H7 (cell line): ENCODE data around the gene C3orf38. TPM values are rescaled to one million over a fixed set of nuclear protein-coding genes. Genes with fewer than 3 reads are reported as not detected.
"Not testable (repeated sequence)": the region's sequence is repeated elsewhere in the genome, so short reads cannot be mapped to it uniquely, and the experiment has no call there.

Experiments
- DNase-seq: peaks from one replicate; pipeline ENCODE4 v3.0.0; 2012
- H3K27me3 ChIP-seq: 2 replicates; pipeline ENCODE4 v1.6.0; 2011; ENCODE audit warnings: mild to moderate bottlenecking, low read length; ENCODE audit not compliant: control insufficient read depth, insufficient read depth
- H3K36me3 ChIP-seq: replicated peaks from 2 replicates; pipeline ENCODE4 v1.5.1; 2011; ENCODE audit warnings: low read length; ENCODE audit not compliant: control insufficient read depth, insufficient read depth
- H3K4me3 ChIP-seq: 2 replicates; pipeline ENCODE4 v1.5.1; 2011; ENCODE audit warnings: low read depth, mild to moderate bottlenecking, control low read depth, low read length, moderate library complexity; ENCODE audit not compliant: insufficient read depth
- total RNA-seq: library from RNA; depleted of rRNA; stranded (reverse); fragments of >200 nt; shearing (Covaris generic); gene quantifications from 2 replicates; pipeline ENCODE4 v1.2.3, GENCODE V29; 2014; rRNA removed

The C3orf38 gene
- 17.3 and 24.5 TPM in 2 replicates for total RNA-seq

DNA sequence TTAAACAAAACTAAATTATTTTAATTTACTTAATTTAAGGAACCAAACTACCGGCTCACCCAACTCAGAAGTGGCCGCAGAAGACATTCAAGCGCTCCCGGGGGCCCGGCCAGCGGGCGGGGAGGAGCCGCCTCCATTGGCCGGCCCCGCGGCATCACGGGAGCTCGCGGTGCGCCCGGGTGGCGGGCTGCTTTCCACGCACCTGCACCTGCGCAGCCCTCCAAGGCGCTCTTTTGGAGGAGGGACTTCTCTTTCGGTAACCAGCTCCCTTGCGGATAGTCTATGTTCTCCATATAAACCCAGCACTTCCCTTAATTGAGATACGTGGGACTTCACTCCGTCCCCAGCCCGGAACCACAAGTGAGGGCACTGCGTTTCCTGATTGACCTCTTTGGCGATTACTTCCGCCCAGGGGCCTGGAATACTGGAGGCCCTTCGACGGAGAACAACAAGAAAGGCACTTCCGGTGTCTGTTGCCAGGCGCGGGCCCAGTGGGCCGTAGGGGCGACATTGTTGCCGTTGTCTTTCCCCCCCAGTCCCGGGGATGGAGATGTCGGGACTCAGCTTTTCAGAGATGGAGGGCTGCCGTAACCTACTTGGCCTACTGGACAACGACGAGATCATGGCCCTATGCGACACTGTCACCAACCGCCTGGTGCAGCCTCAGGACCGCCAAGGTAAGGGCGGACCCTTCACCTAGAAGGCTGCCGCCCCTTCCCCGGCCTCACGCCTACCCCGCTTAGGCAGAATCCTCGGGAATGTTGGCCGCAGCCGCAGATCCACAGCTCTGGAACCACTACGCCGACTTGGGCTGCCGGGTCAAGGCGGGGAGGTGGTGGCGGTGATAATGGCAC lies at the start of gene C3orf38:
Gene C3orf38, plus strand, starts transcription at position 451 of the 854 bp plus-strand sequence. Its CDS starts 94 bp downstream, at position 545.
- Histone ChIP-seq H3K36me3 (peaks cover 5% of the 10 kb centered on the region), H3K27me3 (no peaks in the 10 kb centered on the region), H3K4me3 (peak within 1 kb of the TSS; percentile 65)
- DNase-seq = peak; percentile 82

DNA sequence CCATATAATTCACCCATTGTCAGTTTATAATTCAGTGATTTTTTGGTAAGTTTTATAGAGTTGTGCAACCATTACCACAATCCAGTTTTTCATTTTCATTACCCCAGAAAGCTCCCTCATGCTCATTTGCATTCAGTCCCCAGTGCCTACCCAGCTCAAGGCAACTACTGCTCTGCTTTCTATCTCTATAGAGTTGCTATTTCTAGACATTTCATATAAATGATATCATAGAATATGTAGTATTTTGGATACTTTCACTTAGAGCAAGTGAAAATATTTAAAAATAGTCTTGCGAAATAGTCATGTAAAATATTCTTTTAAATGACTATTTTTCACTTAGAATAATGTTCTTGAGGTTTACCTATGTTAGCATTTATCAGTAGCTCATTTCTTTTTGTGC lies 48.6 kb upstream of the C3orf38 start:
- Histone ChIP-seq H3K36me3 (no peaks in the 10 kb centered on the region), H3K4me3 (no peak overlapping the region), H3K27me3 (no peaks in the 10 kb centered on the region)
- no peak for DNase-seq

DNA sequence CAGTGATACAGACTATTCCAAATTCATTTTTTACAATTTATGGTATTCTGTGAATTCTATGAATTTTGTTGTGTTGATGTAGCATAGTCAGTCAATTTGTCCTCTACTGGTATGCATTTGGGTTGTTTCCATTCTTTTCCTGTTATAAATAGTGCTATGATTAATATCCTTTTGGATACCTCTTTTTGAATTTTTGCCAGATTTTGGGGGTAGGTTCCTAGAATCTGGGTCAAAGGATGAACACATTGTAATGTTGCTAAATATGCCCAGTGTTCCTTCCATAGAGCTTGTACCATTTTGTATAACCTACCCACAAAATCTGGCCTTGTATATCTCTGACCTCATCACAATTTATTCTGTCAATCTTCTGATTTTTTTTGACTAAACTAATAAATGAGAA lies 44.4 kb upstream of the C3orf38 start:
- no peak for DNase-seq
- Histone ChIP-seq H3K36me3 (no peaks in the 10 kb centered on the region), H3K27me3 (no peaks in the 10 kb centered on the region), H3K4me3 (no peak overlapping the region)

GRCh38 chr3:88112289-88112688 lies 37.5 kb upstream of the C3orf38 start:
- Histone ChIP-seq H3K36me3 (no peaks in the 10 kb centered on the region), H3K27me3 (no peaks in the 10 kb centered on the region), H3K4me3 (no peak overlapping the region)
- DNase-seq = no peak

DNA sequence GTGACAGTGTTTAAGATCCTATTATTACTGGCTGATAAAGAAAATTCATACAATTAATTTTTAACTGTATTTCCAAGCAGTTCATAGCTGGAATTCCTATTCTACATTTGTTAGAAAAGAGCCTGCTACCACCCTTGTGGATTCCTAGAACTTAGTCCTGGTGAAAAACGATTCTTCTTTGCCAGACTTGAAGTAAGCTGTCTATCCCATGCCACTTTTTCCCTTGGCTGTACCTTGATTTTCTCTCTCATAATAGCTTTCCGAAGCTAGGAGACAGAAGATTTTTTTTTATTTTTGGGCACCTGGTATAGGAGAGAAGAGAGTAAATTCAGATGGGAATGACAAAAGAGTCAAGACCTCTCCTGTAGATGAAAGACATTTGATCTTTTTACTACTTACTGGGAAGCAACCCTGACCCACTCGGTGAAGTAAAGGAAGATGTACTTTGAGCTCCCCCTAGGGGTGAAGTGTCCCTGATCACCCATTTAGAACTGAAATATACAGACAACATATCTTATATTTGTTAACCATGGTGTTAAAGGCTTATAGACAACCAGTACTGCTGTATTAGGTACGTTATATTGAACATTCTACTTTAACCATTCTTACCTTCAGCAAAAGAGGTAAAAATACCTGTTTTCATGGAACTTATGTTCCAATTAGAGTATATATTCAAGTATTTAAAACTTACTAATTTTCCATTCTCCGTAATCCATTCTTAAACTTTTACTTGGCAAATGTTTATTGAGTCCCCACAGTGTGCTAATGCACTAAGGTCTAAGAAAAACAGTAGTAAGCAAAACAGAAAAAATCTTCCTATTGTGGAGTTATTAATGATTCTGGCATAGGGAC lies 36.2 kb upstream of the C3orf38 start:
- no peaks in the 10 kb centered on the region for H3K36me3 ChIP-seq
- peak; percentile 23 for DNase-seq
- H3K4me3 ChIP-seq = no peak overlapping the region
- no peaks in the 10 kb centered on the region for H3K27me3 ChIP-seq

- Histone ChIP-seq H3K27me3 (no peaks in the 10 kb centered on the region), H3K36me3 (no peaks in the 10 kb centered on the region)
These were observed 34.7 kb upstream of the C3orf38 start for GRCh38 chr3:88114878-88115549.

GRCh38 chr3:88117683-88118082 lies 32.1 kb upstream of the C3orf38 start:
- Histone ChIP-seq H3K27me3 (no peaks in the 10 kb centered on the region), H3K4me3 (no peak overlapping the region), H3K36me3 (no peaks in the 10 kb centered on the region)
- no peak for DNase-seq

More at GRCh38 chr3:88114878-88115549, 34.7 kb upstream of the C3orf38 start:
- no peak overlapping the region for H3K4me3 ChIP-seq
- DNase-seq = no peak

DNA sequence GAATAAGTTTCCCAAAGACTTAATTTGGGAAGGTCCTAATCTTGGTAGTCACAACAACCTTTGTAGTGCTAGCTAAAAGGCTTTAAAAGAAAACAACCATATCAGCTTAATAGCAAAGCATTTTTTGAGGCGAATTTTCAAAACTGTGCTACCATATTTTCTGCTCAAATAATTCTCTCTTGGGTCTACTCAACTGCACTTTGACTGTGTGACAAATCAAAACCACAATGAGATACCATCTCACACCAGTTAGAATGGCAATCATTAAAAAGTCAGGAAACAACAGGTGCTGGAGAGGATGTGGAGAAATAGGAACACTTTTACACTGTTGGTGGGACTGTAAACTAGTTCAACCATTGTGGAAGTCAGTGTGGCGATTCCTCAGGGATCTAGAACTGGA lies 31.2 kb upstream of the C3orf38 start:
- DNase-seq = not testable (repeated sequence)

DNA sequence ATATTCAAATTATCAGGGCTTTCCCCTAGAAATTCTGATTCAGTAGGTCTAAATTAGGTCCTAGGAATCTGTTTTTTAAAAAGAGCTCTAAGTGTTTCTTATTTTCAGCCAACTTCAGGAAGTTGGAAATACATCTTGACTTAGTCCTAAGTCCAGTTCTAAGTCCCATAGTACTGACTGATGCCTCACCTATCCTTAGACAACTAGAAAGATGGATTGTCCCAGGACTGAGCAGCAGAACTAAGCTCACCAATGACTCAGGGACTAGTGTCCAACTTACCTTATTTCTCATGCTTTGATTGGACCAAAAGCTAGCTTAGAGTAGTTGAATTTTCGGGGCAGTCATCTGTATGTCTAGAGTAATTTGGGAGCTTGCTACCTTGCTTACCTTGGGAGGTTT lies 26.2 kb upstream of the C3orf38 start:
- H3K36me3 ChIP-seq = no peaks in the 10 kb centered on the region
- no peak overlapping the region for H3K4me3 ChIP-seq
- DNase-seq = no peak
- no peaks in the 10 kb centered on the region for H3K27me3 ChIP-seq

More for the DNA sequence above, 31.2 kb upstream of the C3orf38 start:
- not testable (repeated sequence) for H3K36me3 ChIP-seq, H3K4me3 ChIP-seq, H3K27me3 ChIP-seq

DNA sequence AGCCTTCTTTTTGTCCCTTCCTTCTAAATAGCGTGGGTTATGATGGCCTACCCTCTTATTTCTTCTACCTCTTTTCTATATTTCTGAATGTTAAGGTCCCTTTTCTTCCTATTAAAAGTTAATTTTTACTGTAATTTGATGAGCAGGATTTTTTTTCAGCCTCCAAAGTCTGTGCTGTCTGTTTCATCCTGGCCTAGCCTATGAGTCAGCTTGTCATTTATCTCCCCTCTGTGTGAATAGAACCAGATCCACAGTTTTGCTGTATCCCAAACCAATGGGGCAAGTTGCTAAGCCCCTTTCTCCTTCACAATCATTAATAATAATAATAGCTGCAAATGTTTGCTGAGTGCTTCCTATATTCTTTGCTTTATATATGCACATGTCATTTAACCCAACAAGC lies 18.1 kb upstream of the C3orf38 start:
- H3K27me3 ChIP-seq = no peaks in the 10 kb centered on the region
- no peak overlapping the region for H3K4me3 ChIP-seq
- DNase-seq = no peak
- no peaks in the 10 kb centered on the region for H3K36me3 ChIP-seq

DNA sequence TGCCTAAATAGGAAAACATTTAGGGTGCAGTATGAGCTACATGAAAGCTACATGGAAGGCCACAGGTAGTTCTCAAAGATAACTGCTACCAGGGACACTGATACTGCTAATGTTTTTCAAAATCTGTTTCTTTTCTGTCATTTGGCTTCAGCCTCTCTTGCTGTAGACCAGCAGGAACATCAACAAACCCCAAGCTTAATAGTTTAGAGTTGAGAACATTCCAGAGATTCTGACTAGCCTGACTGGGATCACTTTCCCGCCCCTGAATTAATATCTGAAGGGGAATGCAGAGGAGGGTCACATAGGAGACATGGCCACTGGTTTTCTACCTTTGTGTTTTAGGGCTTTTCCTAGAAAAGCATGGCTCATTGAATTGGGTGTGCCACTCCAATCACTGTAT lies 16.9 kb upstream of the C3orf38 start:
- Histone ChIP-seq H3K27me3 (no peaks in the 10 kb centered on the region), H3K36me3 (no peaks in the 10 kb centered on the region), H3K4me3 (no peak overlapping the region)
- no peak for DNase-seq

- Histone ChIP-seq H3K27me3 (no peaks in the 10 kb centered on the region), H3K36me3 (no peaks in the 10 kb centered on the region; the same call in 1 of the 2 replicates), H3K4me3 (no peak overlapping the region)
- no peak for DNase-seq
These were observed 16.0 kb upstream of the C3orf38 start for GRCh38 chr3:88133711-88134263.

DNA sequence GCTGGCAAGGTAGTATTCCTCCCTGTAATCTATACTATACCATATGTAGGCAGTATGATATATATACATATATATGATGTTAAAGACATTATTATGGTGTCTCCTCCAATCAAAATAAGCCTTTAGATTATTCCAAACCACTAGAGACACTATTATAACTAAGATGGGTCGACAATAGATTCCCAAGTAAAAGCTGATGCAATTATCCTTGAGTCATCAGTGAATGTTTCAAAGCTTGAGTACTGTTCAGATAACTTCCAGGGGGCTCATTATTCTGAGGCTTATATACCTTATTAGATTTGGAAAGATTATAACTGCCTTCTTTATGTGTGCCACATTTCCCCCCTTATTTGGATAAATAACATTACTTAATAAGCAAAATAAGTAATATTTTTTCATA lies 11.9 kb upstream of the C3orf38 start:
- no peak for DNase-seq
- Histone ChIP-seq H3K4me3 (no peak overlapping the region), H3K27me3 (no peaks in the 10 kb centered on the region), H3K36me3 (peaks cover 3% of the 10 kb centered on the region)

DNA sequence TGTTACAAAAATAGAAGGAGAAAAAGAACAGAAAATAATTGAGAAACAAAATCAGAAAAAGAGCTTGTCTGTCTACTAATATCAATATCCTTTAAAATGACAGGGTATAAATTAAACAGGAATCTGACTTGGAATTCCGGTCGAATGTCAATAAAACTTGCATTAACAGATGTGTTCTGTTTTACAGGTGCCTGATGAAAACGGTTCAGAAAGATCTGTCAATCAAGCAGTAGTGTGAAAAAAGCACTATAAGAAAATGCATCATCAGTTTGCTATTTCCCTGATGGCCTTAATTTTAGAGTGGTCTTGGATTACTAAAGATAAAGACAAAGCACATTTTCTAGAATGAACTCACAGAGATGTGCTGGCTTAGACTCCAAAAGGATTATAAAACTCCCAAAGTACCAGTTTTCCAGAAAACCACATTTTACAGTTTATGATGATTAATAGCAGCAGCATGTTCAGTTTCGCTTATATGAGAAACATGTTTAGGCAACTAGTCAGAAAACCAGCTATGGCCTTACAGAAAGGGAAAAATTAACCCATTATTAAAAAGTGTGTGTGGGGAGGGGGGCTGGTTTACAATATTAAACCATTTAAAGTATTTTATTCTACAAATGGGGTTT lies 8.2 kb upstream of the C3orf38 start:
- peaks cover 3% of the 10 kb centered on the region for H3K36me3 ChIP-seq
- no peaks in the 10 kb centered on the region for H3K27me3 ChIP-seq
- no peak overlapping the region for H3K4me3 ChIP-seq
- DNase-seq = no peak
